ENCODE results near the gene SMC3.
"Not testable (repeated sequence)": the region's sequence is repeated elsewhere in the genome, so short reads cannot be mapped to it uniquely, and the experiment has no call there.

The SMC3 gene

GRCh38 chr10:110625951-110626855 is 58.7 kb downstream of the SMC3 start:
- no peak for DNase-seq

DNA sequence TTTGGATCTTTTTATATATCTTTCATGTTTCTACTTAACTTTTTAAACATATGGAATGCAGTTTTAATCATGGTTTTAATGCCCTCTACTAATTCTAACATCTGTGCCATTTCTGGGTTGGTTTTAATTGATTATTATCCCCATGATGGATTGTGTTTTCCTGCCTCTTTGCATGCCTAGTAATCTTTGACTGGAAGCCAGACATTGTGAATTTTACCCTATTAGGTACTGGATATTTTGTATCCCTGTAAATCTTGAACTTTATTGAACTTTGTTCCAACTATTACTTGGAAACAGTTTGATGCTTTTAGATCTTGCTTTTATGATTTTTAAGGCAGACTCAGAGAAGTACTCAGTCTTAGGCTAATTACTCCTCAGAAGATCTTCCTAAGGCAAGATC is 60.7 kb downstream of the SMC3 start:
- no peak for DNase-seq

- no peak for DNase-seq
Measured at GRCh38 chr10:110629680-110630191, 62.2 kb downstream of the SMC3 start.

DNA sequence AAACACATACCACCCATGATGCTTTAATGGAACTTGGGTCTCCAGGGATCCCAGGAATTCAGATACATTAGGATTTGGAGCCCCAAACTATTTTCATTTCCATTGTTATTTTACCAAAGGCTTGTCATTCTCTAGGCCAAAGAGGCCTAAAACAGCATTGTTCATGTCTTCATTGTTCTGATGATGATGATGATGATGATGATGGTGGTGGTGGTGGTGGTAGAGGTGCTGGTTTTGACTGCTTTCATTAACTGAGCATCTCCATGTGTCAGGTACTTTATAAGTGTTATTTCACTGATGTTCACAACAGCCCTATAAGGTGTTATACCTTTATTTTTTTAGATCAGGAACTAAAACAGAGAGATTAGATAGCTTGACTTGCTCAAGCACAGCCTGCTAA is 64.4 kb downstream of the SMC3 start:
- no peak for DNase-seq

DNA sequence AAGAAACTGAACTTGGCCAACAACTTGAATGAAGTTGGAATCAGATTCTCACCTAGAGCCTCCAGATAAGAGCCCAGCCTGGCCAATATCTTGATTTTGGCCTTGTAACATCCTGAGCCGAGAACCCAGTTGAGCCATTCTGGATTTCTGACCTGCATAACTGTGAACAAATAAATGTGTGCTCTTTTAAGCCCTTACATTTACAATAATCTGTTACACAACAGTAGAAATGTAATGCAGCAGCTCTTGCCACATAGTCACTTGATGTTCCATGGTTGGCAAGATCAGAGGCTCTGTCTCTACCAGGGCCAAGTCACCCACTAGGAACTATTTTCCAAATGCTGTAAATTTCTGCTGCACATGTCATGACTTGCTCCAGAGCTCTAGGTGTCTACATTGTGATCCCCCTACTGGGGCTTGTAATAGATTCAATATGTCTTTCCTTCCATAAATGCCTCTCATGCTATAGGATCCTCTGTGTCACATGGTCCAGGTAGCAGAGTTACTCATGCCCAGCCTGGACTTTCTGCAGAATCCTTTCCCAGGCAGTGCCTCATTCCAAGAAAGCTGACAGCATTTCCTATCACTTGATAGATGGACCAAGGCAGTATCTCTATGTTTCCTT is 65.2 kb downstream of the SMC3 start:
- DNase-seq = no peak

DNA sequence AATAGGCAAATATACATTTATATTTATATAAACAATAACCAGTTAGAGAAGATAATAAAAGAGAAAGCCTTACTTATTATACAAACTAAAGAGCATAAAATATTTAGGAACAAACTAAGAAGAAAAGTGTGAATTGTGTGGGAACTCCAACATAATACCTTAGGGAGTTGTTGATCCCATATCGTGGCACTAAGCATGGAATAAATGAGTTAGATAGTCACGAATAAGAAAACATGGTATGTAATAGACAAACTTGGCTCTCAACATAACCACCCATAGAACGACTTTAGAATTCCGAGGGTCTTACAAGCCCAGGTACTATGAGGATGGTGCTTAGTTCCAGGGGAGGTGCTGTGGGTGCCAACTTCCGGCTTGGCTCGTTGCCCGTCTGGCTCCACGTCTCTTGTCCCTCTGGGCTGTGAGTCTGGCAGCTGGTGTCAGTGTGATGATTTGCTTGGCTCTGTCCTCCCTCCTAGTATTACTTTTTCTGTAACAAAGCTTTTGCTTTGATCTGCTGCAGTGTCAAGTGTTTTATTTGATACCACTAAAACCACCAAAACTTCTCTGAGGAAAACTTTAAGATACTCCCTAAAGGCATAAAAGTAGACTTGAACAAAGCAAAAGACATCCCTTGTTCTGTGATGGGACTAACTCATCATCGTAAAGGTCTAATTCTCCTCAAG is 67.2 kb downstream of the SMC3 start:
- no peak for DNase-seq

- DNase-seq = no peak
Measured at GRCh38 chr10:110636572-110636931, 69.1 kb downstream of the SMC3 start.

DNA sequence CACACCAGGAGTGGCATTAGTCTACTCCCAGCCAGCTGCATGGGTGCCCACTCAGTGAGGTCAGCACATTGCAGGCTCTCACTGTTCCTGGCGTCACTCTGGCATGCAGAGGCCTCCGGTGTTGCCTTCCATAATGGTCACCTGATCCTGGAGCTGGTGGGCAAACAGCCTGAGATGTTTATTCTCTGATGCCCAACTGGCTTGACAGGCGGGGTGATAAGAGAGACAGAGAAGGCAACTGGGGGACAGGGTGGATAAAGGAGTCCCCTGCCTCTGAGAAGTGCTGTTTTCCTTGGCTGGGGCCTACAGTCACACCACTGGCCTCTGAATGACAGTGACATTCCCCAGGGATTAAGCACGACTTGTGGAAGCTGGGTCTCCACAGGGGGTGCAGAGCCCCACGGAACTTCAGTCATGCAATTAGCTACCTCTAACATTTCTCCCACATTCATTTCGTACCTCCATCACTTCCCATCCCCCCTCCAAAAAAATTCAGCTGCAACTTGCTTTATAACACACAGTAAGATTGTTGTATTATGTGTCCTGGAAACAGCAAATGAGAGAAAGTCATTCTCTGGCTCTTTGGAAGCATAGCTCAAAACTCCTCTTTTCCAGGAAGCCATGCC is 69.5 kb downstream of the SMC3 start:
- no peak for DNase-seq

- no peak for DNase-seq
Measured at GRCh38 chr10:110637558-110638053, 70.1 kb downstream of the SMC3 start.

DNA sequence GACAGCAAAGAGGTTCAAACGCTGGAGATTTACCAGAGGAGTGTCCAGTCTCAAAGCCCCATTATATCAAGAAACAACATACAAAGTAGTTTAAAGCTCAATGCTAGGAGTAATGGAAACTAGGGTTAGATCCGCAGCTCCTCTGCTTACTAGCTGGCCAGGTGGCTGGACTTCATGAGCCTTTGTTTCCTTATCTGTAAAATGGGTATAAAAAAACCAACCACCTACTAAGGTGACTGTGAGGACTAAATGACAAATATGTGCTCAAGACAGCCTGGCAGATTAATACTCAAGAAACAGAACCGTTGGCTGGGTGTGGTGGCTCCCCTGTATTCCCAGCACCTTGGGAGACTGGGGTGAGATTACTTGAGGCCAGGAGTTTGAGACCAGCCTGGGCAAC is 70.8 kb downstream of the SMC3 start:
- DNase-seq = no peak

DNA sequence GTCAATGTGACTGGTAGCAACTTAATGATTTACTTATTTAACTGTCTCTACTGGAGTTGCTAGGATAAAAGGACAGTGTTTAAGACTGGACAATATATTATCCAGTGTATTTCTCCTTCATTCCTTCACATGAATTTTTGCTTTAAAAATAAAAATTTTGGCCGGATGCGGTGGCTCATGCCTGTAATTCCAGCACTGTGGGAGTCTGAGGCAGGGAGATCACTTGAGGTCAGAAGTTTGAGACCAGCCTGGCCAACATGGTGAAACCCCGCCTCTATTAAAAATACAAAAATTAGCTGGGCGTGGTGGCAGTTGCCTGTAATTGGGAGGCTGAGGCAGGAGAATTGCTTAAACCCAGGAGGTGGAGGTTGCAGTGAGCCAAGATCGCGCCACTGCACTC is 71.6 kb downstream of the SMC3 start:
- not testable (repeated sequence) for DNase-seq

GRCh38 chr10:110639858-110640257 is 72.4 kb downstream of the SMC3 start:
- not testable (repeated sequence) for DNase-seq

GRCh38 chr10:110641256-110641655 is 73.8 kb downstream of the SMC3 start:
- DNase-seq = peak; percentile 41

GRCh38 chr10:110642204-110643034 is 74.9 kb downstream of the SMC3 start:
- DNase-seq = no peak

- DNase-seq = no peak
Measured at GRCh38 chr10:110643035-110643652, 75.6 kb downstream of the SMC3 start.

DNA sequence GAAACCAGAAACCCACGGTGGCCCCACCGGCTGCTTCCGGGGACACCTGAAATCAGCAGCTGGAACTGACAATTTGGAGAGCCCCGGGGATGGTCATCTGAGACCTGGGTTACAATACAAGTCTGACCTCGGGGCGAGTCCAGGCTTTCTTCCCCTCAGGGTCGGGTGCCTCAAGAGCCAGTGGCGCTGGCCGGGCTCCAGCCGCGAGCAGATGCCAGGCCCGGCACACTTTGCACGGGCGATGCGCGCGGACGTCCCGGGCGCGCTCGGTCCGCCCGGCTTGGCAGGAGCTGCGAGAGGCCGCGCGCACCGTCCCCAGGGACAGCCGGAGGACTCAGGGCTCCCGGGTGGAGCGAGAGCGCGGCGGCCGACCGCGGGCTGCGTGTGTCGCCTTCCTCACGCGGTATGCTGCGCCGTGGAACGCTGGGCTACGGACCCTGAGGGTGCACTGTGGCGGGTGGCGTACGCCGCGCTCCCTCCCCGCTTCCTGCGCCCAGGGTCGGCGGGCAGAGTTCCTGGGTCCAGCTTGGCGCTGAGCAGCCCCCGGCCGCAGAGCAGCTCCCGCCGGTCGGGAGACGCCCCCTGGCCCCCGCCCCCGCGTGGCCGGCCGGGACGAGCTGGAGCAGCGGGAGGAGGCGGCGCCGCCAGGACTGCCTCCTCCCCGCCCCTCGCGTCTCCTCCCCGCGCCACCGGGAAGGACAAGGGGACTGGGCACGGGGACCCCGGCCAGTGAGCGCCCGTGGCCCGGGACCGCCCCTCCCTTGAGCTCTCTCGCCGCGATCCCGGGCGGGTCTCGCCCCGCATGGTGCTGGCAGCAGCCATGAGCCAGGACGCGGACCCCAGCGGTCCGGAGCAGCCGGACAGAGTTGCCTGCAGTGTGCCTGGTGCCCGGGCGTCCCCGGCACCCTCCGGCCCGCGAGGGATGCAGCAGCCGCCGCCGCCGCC is 76.4 kb downstream of the SMC3 start, which contains the start of gene RBM20:
RBM20 (plus strand) TSS at position 684 of the 945 bp plus-strand sequence; CDS start at position 803, 119 bp downstream.
- no peak for DNase-seq

DNA sequence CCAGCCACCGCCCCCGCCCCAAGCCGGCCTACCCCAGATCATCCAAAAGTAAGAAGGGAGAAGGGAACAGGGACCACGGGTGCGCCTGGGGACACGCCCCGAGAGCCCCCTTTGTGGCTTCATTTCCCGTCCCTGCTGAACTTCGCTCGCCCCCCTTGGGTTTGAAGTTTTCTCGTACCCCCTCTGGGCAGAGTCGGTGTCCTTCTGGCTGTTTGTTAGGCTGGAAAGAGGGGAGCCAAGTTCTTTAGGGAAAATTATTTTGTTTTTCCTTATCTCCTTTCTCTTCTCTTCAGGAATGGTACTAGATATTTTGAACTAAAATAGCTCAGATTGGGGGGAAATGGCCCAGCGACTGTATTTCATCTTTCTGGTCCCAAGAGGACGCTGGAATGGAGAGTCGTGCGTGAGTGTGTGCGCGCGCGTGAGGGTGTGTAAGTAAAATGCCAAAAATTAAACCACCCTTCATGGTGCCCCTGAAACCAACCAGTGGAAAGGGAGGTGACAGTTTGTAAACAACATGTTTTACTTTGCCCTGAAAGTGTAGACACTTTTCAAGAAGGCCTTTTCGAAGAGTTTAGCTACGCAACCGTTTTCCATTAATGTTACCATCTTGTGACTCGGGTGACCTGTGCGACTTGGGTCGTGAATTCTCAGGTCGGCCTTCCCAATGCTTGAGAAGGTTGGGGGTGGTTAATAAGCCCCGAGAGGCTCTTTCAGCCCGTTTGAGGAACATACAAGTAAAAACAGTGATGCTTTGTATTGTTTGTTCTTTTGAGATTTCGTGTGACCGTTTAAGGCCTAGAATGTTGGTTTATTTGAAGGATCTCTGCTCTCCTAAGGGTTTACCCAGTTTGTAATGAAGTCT is 77.3 kb downstream of the SMC3 start:
- no peak for DNase-seq

DNA sequence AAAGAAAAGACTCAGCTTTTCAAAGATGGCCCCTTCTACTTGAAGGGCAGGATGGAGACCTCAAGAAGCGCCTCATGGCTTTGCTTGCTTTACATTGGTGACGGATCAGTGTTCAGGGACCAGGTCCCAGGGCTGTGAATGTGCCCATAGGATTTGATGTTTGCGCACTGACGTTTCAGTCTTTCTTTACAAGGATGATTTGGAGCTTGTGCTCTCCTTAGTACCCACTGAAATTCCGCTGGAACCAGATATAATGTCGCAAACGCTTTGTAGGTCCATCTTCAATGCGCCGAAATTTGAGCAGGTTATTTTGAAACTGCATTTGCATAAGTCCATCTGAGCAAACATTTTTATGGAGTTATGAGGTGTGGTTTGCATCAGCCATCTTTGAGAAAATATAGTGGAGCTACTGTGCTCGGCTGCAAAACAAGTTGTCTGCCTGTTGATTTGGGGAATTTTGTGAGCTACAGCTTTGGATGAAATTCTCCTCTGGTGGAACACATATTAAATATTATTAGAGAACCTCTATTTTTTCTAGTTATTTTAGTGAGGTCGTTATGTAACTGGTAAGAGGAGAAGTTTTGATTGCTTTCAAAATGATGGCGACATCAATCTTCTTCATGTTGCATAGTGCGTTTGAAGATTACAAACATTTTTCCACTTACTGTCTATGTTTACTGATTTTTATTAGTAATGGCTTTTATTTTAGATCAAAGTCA is 79.1 kb downstream of the SMC3 start:
- no peak for DNase-seq

DNA sequence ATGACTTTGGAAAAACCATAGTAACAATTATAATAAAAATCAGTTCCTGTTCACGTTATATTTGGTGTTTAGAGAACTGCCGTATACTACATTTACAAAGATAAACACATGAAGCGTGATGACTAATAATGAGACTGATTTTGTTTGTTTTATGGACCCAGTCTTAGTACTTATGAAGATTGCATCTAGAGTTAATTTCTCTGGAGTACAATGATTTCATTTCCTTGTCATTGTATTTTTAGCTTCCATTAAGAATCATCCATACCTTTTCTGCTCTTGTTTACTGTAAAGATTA is 79.6 kb downstream of the SMC3 start:
- DNase-seq = no peak

All from CD4-positive, alpha-beta T cell treated with Interleukin-4 for 4 hours (primary cell).